ENCODE measurements around the gene TGM1.

Gene TGM1

GRCh38 chr14:24262821-24263733 is at the start of gene TGM1:
TGM1 (minus strand) TSS chr14:24263177; CDS start chr14:24262352, 825 bp downstream.
- DNase-seq (ENCODE audit: low spot score): no peak

GRCh38 chr14:24311837-24312615 is 49.0 kb upstream of the TGM1 start:
- no peak for DNase-seq (ENCODE audit: low spot score)

- DNase-seq (ENCODE audit: low spot score): no peak
Measured at GRCh38 chr14:24310646-24311604, 47.9 kb upstream of the TGM1 start, which contains the start of gene LTB4R. LTB4R (plus strand) TSS chr14:24311502; CDS start chr14:24315652, 4,150 bp downstream.

- no peak for DNase-seq (ENCODE audit: low spot score)
Measured at GRCh38 chr14:24310265-24310645, 47.3 kb upstream of the TGM1 start.

- no peak for DNase-seq (ENCODE audit: low spot score)
Measured at GRCh38 chr14:24309538-24310264, 46.7 kb upstream of the TGM1 start, which contains the start of gene LTB4R2. LTB4R2 (plus strand) TSS chr14:24310140; CDS start chr14:24310665, 525 bp downstream.

- no peak for DNase-seq (ENCODE audit: low spot score)
Measured at GRCh38 chr14:24308342-24309124, 45.6 kb upstream of the TGM1 start.

GRCh38 chr14:24307575-24308341 is 44.8 kb upstream of the TGM1 start, which contains the start of gene CIDEB:
CIDEB (minus strand) TSS chr14:24307977; CDS start chr14:24307858, 119 bp downstream.
- DNase-seq (ENCODE audit: low spot score): peak; percentile 84

- no peak for DNase-seq (ENCODE audit: low spot score)
Measured at GRCh38 chr14:24307156-24307574, 44.2 kb upstream of the TGM1 start.

GRCh38 chr14:24304019-24304387 is 41.0 kb upstream of the TGM1 start:
- no peak for DNase-seq (ENCODE audit: low spot score)

- no peak for DNase-seq (ENCODE audit: low spot score)
Measured at GRCh38 chr14:24300326-24300980, 37.5 kb upstream of the TGM1 start.

- DNase-seq (ENCODE audit: low spot score): peak; percentile 97
Measured at GRCh38 chr14:24299255-24300191, 36.5 kb upstream of the TGM1 start, which contains the start of the genes DHRS1 and NOP9. DHRS1 (minus strand) TSS chr14:24299780; CDS start chr14:24299106, 674 bp downstream. NOP9 (plus strand) TSS chr14:24299850; CDS start chr14:24299955, 105 bp downstream.

GRCh38 chr14:24298892-24299254 is 35.9 kb upstream of the TGM1 start:
- DNase-seq (ENCODE audit: low spot score): no peak

GRCh38 chr14:24297190-24297964 is 34.4 kb upstream of the TGM1 start:
- DNase-seq (ENCODE audit: low spot score): peak; percentile 45

- peak; percentile 79 for DNase-seq (ENCODE audit: low spot score)
Measured at GRCh38 chr14:24296341-24297157, 33.6 kb upstream of the TGM1 start.

- DNase-seq (ENCODE audit: low spot score): no peak
Measured at GRCh38 chr14:24293525-24293924, 30.5 kb upstream of the TGM1 start.

All from D341Med (cell line).